IMR-90 (cell line): ENCODE measurements around the gene MRPL44. TPM values are rescaled to one million over a fixed set of nuclear protein-coding genes. Genes with fewer than 3 reads are reported as not detected.

Experiments
- ATAC-seq: fragments of 200-7000 bp; cut with Tn5 transposase; 2 replicates; pipeline ENCODE4 v1.9.1; 2020; ENCODE audit warnings: low read depth, mild to moderate bottlenecking, moderate library complexity
- BruUV-seq: library from RNA; stranded (reverse); fragments of 400-500 nt; replicated peaks from 2 replicates; lab custom pipeline; 2021; lab: Mats Ljungman, UMichigan
- CTCF ChIA-PET: fragments of 300-600 bp; formaldehyde crosslinking; extraction: SDS; loops from one replicate; lab custom pipeline; 2021; ENCODE audit warnings: antibody characterized with exemption; lab: Yijun Ruan, JAX
- POLR2A ChIA-PET: fragments of 300-600 bp; sonication (Branson Sonifier 250); formaldehyde crosslinking; loops from one replicate; lab custom pipeline; 2022; ENCODE audit warnings: antibody characterized with exemption; ENCODE audit not compliant: unreplicated experiment; lab: Charles Lee
- DNase-seq: peaks from one replicate; pipeline ENCODE4 v3.0.0; 2013
- H2AFZ ChIP-seq: replicated peaks from 2 replicates; pipeline ENCODE3; 2013; ENCODE audit warnings: low read length, mild to moderate bottlenecking; ENCODE audit not compliant: poor library complexity
- H2AK5ac ChIP-seq: 2 replicates; pipeline ENCODE4 v1.6.1; 2013; ENCODE audit warnings: low read depth, low read length, inconsistent platforms
- H2AK9ac ChIP-seq: replicated peaks from 2 replicates; pipeline ENCODE3; 2013; ENCODE audit warnings: mild to moderate bottlenecking, low read depth, low read length, moderate library complexity; ENCODE audit not compliant: poor library complexity
- H2BK120ac ChIP-seq: 2 replicates; pipeline ENCODE4 v1.6.1; 2013; ENCODE audit warnings: low read depth, low read length, inconsistent platforms
- H2BK15ac ChIP-seq: 3 replicates; pipeline ENCODE4 v1.6.1; 2013; ENCODE audit warnings: low read depth, low read length, inconsistent platforms
- H2BK20ac ChIP-seq: 2 replicates; pipeline ENCODE4 v1.6.1; 2013; ENCODE audit warnings: low read depth, mild to moderate bottlenecking, inconsistent platforms, low read length, moderate library complexity
- H2BK5ac ChIP-seq: 2 replicates; pipeline ENCODE4 v1.6.1; 2013; ENCODE audit warnings: mild to moderate bottlenecking, low read depth, low read length, inconsistent platforms; ENCODE audit not compliant: poor library complexity, severe bottlenecking
- H3K14ac ChIP-seq: replicated peaks from 2 replicates; pipeline ENCODE4 v1.6.1; 2013; ENCODE audit warnings: low read depth, low read length, inconsistent platforms
- H3K18ac ChIP-seq: 2 replicates; pipeline ENCODE4 v1.6.1; 2013; ENCODE audit warnings: low read depth, low read length, control low read depth
- H3K23ac ChIP-seq: 2 replicates; pipeline ENCODE4 v1.6.1; 2013; ENCODE audit warnings: low read depth, low read length, inconsistent platforms
- H3K27ac ChIP-seq: 2 replicates; pipeline ENCODE4 v1.5.1; 2013; ENCODE audit warnings: mild to moderate bottlenecking, control low read depth, low read length; ENCODE audit not compliant: insufficient read depth
- H3K27me3 ChIP-seq: 2 replicates; pipeline ENCODE4 v1.6.1; 2013; ENCODE audit warnings: low read length; ENCODE audit not compliant: control insufficient read depth, insufficient read depth
- H3K36me3 ChIP-seq: 2 replicates; pipeline ENCODE4 v1.6.1; 2013; ENCODE audit warnings: low read length, mixed read lengths; ENCODE audit not compliant: control insufficient read depth, insufficient read depth
- H3K4ac ChIP-seq: 2 replicates; pipeline ENCODE4 v1.6.1; 2013; ENCODE audit warnings: low read depth, low read length, inconsistent platforms
- H3K4me1 ChIP-seq: 2 replicates; pipeline ENCODE4 v1.6.1; 2013; ENCODE audit warnings: low read length, mixed read lengths; ENCODE audit not compliant: control insufficient read depth, insufficient read depth
- H3K4me2 ChIP-seq: 2 replicates; pipeline ENCODE4 v1.6.1; 2013; ENCODE audit warnings: low read depth, mild to moderate bottlenecking, control low read depth, low read length, moderate library complexity
- H3K4me3 ChIP-seq: 2 replicates; pipeline ENCODE4 v1.5.1; 2013; ENCODE audit warnings: low read depth, mild to moderate bottlenecking, control low read depth, low read length, moderate library complexity; ENCODE audit not compliant: insufficient read depth
- H3K56ac ChIP-seq: 2 replicates; pipeline ENCODE4 v1.6.1; 2013; ENCODE audit warnings: low read length, inconsistent platforms; ENCODE audit not compliant: insufficient read depth; ENCODE audit errors: extremely low read depth
- H3K79me1 ChIP-seq, 2 experiments: 2 replicates each; pipeline ENCODE4 v1.6.1; 2013; ENCODE audit warnings: low read length in 2 of 2, inconsistent platforms in 1 of 2, low read depth in 1 of 2
- H3K9ac ChIP-seq: 2 replicates; pipeline ENCODE4 v1.6.1; 2013; ENCODE audit warnings: low read depth, low read length, control low read depth
- H3K9me1 ChIP-seq: 2 replicates; pipeline ENCODE4 v1.6.1; 2013; ENCODE audit warnings: low read length, inconsistent platforms; ENCODE audit not compliant: insufficient read depth
- H3K9me3 ChIP-seq: 2 replicates; pipeline ENCODE4 v1.6.1; 2013; ENCODE audit warnings: low read length; ENCODE audit not compliant: control insufficient read depth, insufficient read depth
- H4K20me1 ChIP-seq: 2 replicates; pipeline ENCODE4 v1.6.1; 2013; ENCODE audit warnings: low read length, inconsistent platforms; ENCODE audit not compliant: insufficient read depth
- H4K5ac ChIP-seq: 2 replicates; pipeline ENCODE4 v1.6.1; 2013; ENCODE audit warnings: mild to moderate bottlenecking, low read depth, low read length, control low read depth
- H4K8ac ChIP-seq, 2 experiments: 2 replicates each; pipeline ENCODE4 v1.6.1; 2013; ENCODE audit warnings: low read depth in 2 of 2, low read length in 2 of 2, control low read depth in 1 of 2, inconsistent platforms in 1 of 2
- H4K91ac ChIP-seq: 2 replicates; pipeline ENCODE4 v1.6.1; 2013; ENCODE audit warnings: low read depth, low read length, inconsistent platforms; ENCODE audit not compliant: insufficient read depth
- FOS ChIP-seq: fragments of 150-350 bp; IDR thresholded peaks from 2 replicates; pipeline ENCODE4 v1.6.1; 2016; ENCODE audit warnings: low read depth, low read length
- MAFK ChIP-seq: IDR thresholded peaks from 2 replicates; pipeline ENCODE4 v1.6.1; 2012; ENCODE audit warnings: low read depth, low read length, improper control_type of control experiment
- RCOR1 ChIP-seq: IDR thresholded peaks from 2 replicates; pipeline ENCODE4 v1.6.1; 2012; ENCODE audit warnings: mild to moderate bottlenecking, low read length, improper control_type of control experiment; ENCODE audit not compliant: insufficient replicate concordance
- WGBS, 2 experiments: methylation state at CpG; one replicate each; pipeline versions ENCODE4 v1.1.5 to v1.1.7; 2013; ENCODE audit warnings: missing lambda C conversion rate in 2 of 2; ENCODE audit not compliant: insufficient read length in 1 of 2; ENCODE audit errors: extremely low coverage in 2 of 2; 5-methylcytosine and 5-hydroxymethylcytosine counted together
- dilution Hi-C: fragments of 300-500 bp; cut with HindIII; formaldehyde crosslinking; loops from one replicate; pipeline ENCODE4 v1.14.3; 2018; ENCODE audit warnings: low sequenced_read_pairs; ENCODE audit not compliant: unreplicated experiment
- in situ Hi-C: fragments of 300-500 bp; cut with MboI; formaldehyde crosslinking; loops from 3 replicates; pipeline ENCODE4 v1.14.3; 2019; ENCODE audit warnings: low sequenced_read_pairs, inconsistent platforms, mixed read lengths
- intact Hi-C: fragments of 100-400 bp; cut with micrococcal nuclease; formaldehyde crosslinking; loops from 2 replicates; pipeline ENCODE4 v1.10.0; 2022
- polyA plus RNA-seq, 3 experiments: library from polyadenylated mRNA; depleted of rRNA; stranded (reverse); fragments of >200 nt; gene quantifications; 2 replicates each; pipeline ENCODE4 v1.2.3, GENCODE V29; 2012; ENCODE audit warnings: low replicate concordance in 1 of 3
- total RNA-seq: library from RNA; depleted of rRNA; stranded (reverse); fragments of >200 nt; gene quantifications from 2 replicates; pipeline ENCODE4 v1.2.3, GENCODE V29; 2012

The MRPL44 gene
- total and polyA plus RNA-seq, 2 of the 4 experiments (the other 2 are of a cell fraction): 18.6 to 20.1 TPM

DNA sequence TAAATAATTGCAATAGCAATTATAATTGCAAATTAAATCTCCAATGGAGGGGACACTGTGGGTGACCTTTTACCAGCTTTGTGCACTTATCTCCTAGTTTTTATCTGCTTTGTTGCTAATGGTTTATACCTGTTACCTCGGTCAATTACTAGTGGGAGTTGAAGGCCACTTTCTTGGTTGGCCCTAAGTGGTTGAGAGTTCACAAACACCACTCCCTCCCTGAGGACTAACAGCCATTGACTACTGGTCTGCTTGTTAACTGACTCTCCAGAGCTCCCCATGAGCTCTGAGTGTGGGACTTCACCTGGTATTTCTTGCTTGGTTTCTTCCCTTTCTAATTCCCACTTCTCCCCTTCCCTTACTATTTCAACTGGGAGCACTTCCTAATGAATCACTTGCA, 54.6 kb downstream of the MRPL44 start:
- WGBS, 2 experiments: 100% methylated on average over 1 of the region's 1 CpG; no CpG with 5 or more reads in 1 of the 2 experiments
- no peak overlapping the region for H3K27ac ChIP-seq
- H4K91ac ChIP-seq: no peak overlapping the region
- no peak overlapping the region for H4K8ac ChIP-seq
- intact Hi-C loops (no loop called here), in situ Hi-C loops (no loop called here), dilution Hi-C loops (no loop called here)
- ChIA-PET POLR2A (no interaction called here), CTCF (interaction anchor here (0.7 kb wide), 1 partner anchor 1926 kb away, joined by 6 read pairs; no protein-coding TSS in a partner anchor)
- no peak overlapping the region for H3K4me2 ChIP-seq
- H2AK9ac ChIP-seq: no peak overlapping the region
- no peak overlapping the region for H3K9ac ChIP-seq
- H3K36me3 ChIP-seq: 0 out of 2 replicates have a peak, but pooled peaks cover 2% of the 10 kb centered on the region
- TF ChIP-seq MAFK (no peak), RCOR1 (no peak), FOS (no peak)
- H3K9me1 ChIP-seq: peaks cover 4% of the 10 kb centered on the region; the same call in 1 of the 2 replicates
- no peak overlapping the region for H2BK120ac ChIP-seq
- ATAC-seq (no peak), DNase-seq (no peak)
- no peak overlapping the region for H3K4me3 ChIP-seq
- H3K56ac ChIP-seq: no peak overlapping the region
- no TSS peak for BruUV-seq
- no peak overlapping the region for H3K4ac ChIP-seq
- peak overlapping the region; percentile 10; the same call in 1 of the 2 replicates for H2BK20ac ChIP-seq
- no peak overlapping the region for H2AFZ ChIP-seq
- no peak overlapping the region for H2BK15ac ChIP-seq
- H3K18ac ChIP-seq: no peak overlapping the region
- no peak overlapping the region for H2BK5ac ChIP-seq
- no peaks in the 10 kb centered on the region for H3K9me3 ChIP-seq
- H3K4me1 ChIP-seq: peaks cover 6% of the 10 kb centered on the region
- H4K20me1 ChIP-seq: no peaks in the 10 kb centered on the region
- no peak overlapping the region for H2AK5ac ChIP-seq
- no peak overlapping the region for H3K23ac ChIP-seq
- H3K27me3 ChIP-seq: no peaks in the 10 kb centered on the region
- H4K5ac ChIP-seq: no peak overlapping the region
- no peak overlapping the region for H3K14ac ChIP-seq
- peaks cover 5 to 24% of the 10 kb centered on the region in 2 experiments; a peak in 3 of 4 replicates for H3K79me1 ChIP-seq
